Hepatocyte (in vitro differentiated cells): ENCODE data around the gene AXIN1.

Experiments
- CTCF ChIP-seq: fragments of 200-600 bp; sonication (generic); IDR thresholded peaks from 2 replicates; pipeline ENCODE4 v1.5.1; 2016; ENCODE audit warnings: antibody characterized with exemption, mild to moderate bottlenecking; ENCODE audit not compliant: poor library complexity
- EZH2 ChIP-seq: fragments of 200-600 bp; sonication (generic); IDR thresholded peaks from 2 replicates; pipeline ENCODE4 v1.6.1; 2016; ENCODE audit warnings: antibody characterized with exemption, mild to moderate bottlenecking, borderline replicate concordance
- EZH2phosphoT487 ChIP-seq: fragments of 200-600 bp; sonication (generic); IDR thresholded peaks from one replicate; pipeline ENCODE4 v1.6.1; 2018; ENCODE audit warnings: antibody characterized with exemption, mild to moderate bottlenecking, low read depth, moderate library complexity; ENCODE audit not compliant: unreplicated experiment, severe bottlenecking

GRCh38 chr16:396605-397004 is 44.1 kb upstream of the AXIN1 start:
- TF ChIP-seq CTCF: no peak
- TF ChIP-seq EZH2phosphoT487: no peak
- no peak for TF ChIP-seq EZH2
